Kidney capillary endothelial cell (primary cell): ENCODE results near the gene NEXN.
"Not testable (repeated sequence)": the region's sequence is repeated elsewhere in the genome, so short reads cannot be mapped to it uniquely, and the experiment has no call there.

Experiments used
- DNase-seq: peaks from one replicate; pipeline ENCODE4 v3.0.0-alpha.2; 2018; ENCODE audit warnings: low spot score

The NEXN gene

GRCh38 chr1:77906019-77906545 is 17.7 kb downstream of the NEXN start:
- DNase-seq: no peak

GRCh38 chr1:77906624-77907023 is 18.2 kb downstream of the NEXN start:
- no peak for DNase-seq

GRCh38 chr1:77910116-77910515 is 21.7 kb downstream of the NEXN start:
- no peak for DNase-seq

- not testable (repeated sequence) for DNase-seq
Measured at GRCh38 chr1:77918918-77919317, 30.5 kb downstream of the NEXN start.

GRCh38 chr1:77925518-77925917 is 37.1 kb downstream of the NEXN start:
- no peak for DNase-seq

GRCh38 chr1:77925956-77926355 is 37.5 kb downstream of the NEXN start:
- DNase-seq: no peak

GRCh38 chr1:77926561-77927357 is 38.3 kb downstream of the NEXN start:
- no peak for DNase-seq

DNA sequence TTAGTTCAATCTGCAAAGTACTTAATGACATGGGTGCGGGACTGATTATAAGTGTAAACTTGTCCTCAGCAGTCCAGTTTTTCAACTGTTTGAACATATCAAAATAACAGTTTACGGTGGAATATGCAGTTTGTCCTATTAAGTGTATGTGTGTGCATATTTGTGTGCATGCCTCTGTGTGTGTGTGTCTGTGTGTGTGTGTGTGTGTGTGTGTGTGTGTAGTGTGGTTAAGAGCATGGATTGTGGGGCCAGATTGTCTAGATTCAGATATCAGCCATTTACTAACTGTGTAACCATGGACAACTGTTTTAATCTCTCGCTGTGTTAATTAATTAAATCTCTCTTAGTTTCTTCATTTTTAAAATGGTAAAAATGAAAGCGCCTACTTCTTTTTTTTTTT is 39.0 kb downstream of the NEXN start:
- no peak for DNase-seq

GRCh38 chr1:77929806-77930205 is 41.4 kb downstream of the NEXN start:
- peak; percentile 14 for DNase-seq

- DNase-seq: no peak
Measured at GRCh38 chr1:77938651-77939050, 50.2 kb downstream of the NEXN start.

GRCh38 chr1:77940921-77941570 is 52.6 kb downstream of the NEXN start:
- DNase-seq: no peak

GRCh38 chr1:77942400-77943140 is 54.1 kb downstream of the NEXN start:
- no peak for DNase-seq

GRCh38 chr1:77945345-77945744 is 56.9 kb downstream of the NEXN start:
- DNase-seq: no peak

DNA sequence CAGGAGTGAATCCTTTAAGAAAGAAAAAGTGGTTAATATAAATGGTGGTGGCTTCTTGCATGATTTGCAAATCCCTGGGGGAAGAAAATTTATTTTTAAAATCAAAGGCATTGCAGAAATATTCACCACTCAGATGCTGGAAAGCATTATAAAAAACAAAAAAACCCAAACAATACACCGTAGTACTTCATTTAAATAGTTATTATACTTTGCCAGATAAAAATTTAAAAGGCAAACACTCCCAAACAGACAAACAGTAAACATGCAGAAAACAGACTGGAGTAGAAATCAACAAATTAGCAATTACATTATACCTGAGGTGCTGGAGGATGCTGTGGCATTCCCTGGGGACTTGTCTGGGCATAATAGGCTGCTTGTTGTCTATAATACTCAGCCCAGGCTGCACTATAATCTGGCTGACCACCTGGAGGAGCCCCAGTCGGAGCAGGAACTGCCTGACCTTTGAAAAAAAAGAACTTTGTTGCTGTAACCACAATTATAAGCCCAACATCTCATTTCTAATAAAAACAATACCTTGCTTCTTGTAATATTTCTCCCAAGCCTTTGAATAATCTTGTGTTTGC is 60.5 kb downstream of the NEXN start:
- DNase-seq: peak; percentile 12

DNA sequence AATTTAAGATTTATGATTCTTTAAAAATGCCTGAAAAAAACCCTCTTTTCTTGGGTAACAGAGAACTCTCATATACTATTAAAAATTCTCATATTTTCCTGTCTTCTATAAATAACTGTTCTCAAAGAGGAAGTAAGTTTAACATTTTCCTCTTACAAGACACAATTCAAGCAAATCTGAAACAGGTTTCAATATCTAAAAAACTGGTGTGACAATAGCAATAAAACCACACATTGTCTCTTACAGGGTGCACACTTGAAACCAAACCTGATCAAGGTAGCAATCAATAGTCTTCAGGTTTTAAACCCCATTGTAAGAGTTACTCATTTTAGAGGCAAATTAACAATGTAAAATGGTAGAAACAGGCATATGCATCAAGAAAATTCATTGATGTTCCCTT is 62.4 kb downstream of the NEXN start:
- DNase-seq: no peak

DNA sequence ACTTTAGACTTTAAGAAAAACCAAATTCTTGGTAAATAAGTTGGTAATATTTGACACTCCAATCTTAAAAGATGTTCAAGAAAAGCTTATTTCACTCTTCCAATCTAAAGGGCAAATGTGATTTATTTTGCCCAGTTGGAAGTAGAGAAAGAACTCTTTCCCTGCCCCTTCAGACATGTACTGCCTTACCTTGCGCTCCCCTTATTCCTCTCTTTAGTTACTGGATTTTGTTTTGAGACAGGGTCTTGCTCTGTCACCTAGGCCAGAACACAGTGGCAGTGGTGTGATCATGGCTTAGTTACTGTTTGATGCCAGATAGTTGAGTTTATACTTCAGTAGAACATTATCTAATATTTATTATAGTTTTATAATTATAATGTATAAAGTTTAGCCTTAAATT is 62.9 kb downstream of the NEXN start:
- no peak for DNase-seq

DNA sequence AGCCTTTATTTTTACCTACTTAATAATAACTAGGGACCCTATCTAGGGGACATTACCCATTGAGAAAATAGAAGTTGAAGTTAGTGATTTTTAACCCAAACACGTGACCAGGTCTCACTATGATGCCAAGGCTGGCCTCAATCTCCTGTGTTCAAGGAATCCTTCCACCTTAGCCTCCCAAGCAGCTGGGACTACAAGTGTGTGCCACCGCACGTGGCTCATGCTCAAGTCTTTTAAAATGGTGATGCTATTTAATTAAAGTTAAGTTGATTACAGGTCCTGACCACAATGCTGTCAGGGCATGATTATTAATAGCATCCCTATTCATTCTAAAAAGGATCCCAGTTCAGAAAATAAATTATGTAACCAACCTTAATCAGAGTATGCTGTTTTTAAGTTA is 65.5 kb downstream of the NEXN start:
- DNase-seq: no peak

DNA sequence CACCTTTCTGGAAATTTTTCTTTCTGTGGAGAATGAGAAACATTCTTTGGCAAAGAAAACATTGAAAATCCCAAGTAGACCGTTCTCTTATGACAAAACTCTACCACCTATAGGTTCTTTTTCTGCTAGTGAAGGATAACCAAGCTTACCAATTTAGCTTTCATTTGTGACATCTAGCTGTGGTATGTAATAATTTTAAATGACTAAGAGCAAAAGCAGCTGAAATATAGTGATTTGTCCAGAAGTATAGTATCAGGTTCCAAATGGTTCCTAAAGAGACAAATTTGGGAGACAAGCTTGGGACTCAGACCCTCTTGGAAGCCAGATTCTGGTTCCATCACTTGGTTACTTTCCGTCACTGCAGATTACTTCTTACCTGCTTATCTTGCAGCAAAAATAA is 66.1 kb downstream of the NEXN start:
- DNase-seq: no peak

DNA sequence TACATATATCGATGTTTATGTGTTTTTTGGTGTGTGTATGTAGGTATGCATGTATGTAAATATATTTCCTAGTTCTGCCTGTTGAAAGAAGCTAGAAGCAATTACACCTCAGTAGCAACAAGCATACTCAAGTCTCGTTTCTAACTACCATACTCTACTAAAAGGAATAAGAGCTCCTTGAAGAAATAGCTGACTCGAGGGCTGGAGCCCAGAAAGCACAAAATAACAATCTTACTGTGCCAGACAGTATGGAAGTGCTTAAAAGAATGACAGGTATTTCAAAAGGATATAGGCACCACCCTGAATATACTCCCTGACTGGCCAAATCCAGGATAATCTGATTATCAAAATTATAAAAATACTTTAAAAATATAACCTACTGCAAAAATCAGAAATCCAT is 67.3 kb downstream of the NEXN start:
- DNase-seq: no peak

DNA sequence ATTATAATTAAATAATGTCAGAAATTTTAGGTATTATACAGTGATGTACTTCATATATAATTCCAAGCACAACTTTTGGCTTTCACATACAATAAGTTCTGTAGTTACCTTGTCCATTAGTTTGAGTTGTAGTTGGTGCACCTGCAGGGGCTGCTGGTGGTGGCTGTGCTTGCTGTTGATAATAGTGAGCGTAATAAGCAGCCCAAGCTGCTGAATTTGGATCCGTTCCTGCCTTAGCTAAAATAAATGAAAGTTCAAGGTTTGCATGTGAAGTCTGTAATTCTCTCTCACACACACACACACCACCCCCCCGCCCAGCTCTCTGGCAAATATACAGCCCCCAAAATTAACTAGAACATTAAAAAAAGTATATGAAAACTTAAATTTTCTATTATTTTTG is 68.0 kb downstream of the NEXN start:
- DNase-seq: no peak

- no peak for DNase-seq
Measured at GRCh38 chr1:77958391-77958790, 70.0 kb downstream of the NEXN start.

DNA sequence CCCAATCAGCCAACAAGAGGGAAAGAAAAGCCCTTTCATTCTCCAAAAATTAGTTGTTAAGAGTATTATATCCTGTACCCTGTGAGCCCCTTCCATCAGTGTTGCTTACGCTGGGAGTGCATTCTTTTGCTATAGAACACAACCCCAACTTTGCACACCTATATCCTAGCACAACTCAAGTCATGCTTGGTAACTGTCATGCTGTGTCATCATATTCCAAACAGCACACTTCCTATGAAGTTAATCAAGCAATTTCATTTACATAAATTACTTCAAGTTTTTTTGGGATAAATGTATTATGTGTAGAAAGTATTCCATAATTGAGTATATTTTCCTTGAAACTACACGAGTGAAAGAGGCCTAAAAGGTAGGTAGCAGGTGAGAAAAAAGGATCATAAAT is 70.4 kb downstream of the NEXN start:
- DNase-seq: no peak
